Renal cortex interstitium (tissue), 11 donors: ENCODE measurements around the gene PRDM15. TPM values are rescaled to one million over a fixed set of nuclear protein-coding genes. Genes with fewer than 3 reads are reported as not detected.

Experiments
- DNase-seq, 11 donors: peaks; one replicate each; pipeline ENCODE4 v3.0.0-alpha.2; 2013; ENCODE audit warnings: low read depth in 9 of 11, low spot score in 4 of 11; ENCODE audit errors: extremely low read depth in 1 of 11
- polyA plus RNA-seq, 3 donors: library from polyadenylated mRNA; unstranded; fragments of 120-200 nt; gene quantifications; one replicate each; pipeline ENCODE4 v1.2.1, GENCODE V29; 2013; ENCODE audit not compliant: insufficient read length in 3 of 3

The PRDM15 gene
- polyA plus RNA-seq, 3 donors = 5.9 to 8.8 (median 6.5) TPM

DNA sequence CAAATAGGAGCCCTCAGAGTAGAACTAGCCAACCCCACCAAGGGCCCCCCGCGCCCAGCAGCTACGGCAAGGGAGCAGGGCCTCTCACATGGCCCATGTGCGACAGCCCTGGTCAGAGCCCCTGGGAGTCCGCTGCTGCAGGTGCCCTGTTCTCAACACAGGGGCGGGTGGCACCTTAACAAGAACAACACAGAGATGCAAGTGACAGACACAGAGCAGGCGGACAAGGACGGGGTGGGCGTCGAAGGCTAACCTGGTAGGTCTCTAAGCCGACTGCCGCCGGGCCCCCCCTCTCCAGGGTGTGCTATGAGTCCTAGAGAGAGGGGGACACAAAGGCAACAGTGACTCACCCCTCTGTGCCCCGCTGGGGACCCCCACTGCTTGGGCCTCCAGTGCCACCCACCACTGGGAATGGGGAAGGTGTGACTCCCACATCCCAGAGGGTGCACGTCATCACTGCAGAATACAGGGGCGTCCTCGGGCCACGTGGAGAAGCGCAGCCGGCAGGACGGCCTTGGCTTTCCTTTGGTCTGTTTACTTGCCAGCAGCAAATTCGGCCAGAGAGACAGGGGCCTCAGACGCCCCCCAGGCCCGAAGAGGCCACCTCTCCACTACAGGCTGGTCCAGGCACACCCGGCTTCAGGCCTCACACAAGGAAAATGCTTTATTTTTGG lies 44.8 kb downstream of the PRDM15 start:
- DNase-seq = no peak

DNA sequence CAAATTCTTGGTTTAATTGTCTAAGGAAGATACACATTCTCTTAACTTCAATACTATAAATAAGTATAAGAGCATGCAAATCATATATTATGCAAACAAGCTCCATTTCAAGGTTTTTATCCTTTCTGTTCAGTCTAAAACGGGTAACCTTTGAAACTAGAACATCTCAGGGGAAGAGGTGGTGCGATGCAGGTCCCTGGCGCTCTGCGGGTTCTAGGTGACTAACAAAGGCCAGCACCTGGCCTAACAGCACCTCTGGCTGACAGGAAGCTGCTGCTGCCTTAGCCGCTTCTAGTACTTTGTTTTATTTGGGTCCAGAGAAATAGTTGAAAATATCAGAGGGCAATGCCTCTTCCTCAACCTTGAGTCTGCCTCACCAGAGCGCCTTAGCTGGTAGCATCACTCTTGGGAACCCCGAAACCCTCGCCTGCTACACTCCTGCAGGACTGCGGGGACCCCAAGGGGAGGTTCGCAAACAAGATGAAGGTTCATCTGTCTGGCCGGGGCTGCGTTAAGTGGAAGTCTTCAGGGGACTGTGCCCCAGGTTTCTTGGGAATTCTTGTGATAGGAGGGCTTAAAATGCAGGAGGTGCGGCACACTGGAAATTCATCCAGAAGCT lies 45.5 kb downstream of the PRDM15 start:
- DNase-seq = no peak

DNA sequence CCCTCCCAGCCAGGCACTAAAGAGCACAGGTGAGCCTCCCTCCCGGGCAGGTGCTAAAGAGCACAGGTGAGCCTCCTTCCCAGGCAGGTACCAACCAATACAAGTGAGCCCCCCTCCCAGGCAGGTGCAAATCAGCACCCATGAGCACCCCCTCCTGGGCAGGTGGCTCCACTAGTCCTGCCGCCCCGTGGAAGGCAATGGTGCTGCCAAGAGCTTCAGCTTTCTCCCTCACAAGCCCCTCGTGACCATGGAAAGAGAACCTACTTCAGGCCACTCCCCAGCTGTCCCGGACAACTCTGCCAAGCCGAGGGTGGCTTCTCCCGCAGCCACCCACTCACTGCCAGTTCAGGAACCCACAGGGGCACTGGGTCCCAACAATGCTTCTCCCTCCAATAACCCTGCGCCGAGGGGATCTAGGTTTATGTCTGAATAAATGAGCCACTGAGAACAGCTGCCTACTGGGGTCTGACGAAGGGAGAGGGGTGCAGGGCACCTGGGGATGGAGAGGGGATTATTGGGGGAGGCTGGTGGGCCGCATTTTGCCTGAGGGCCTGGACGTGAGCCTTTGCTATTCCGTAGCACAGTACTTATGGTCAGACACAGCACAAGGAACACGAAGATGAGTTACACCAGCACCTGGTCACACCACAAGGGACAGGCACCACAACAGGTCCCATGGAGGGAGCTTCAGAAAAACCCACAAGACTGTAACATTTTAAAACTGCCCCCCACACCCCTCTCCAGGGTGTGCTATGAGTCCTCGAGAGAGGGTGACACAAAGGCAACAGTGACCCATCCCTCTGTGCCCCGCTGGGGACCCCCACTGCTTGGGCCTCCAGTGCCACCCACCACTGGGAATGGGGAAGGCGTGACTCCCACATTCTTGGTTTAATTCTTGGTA lies 46.3 kb downstream of the PRDM15 start:
- DNase-seq = no peak

- DNase-seq = no peak
Measured at GRCh38 chr21:41831866-41832595, 47.1 kb downstream of the PRDM15 start.

DNA sequence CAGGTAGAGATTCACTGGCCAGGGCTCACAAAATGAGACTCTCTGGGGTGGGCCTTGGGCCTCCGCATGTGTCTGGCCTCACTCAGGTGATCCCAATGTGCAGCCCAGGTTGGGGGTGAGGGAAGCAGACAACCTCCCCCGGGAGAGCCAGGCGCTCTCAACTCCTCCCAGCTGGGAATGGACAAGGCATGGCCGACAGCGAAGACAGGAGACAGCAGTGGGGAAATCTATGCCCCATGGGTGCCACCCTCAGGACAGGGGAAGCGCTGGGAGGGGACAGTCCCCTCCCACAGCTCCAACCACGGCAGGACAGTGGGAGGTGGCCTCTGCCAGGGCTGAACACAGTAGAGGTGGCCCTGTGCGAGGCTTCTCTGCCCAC lies 47.7 kb downstream of the PRDM15 start:
- DNase-seq = no peak

DNA sequence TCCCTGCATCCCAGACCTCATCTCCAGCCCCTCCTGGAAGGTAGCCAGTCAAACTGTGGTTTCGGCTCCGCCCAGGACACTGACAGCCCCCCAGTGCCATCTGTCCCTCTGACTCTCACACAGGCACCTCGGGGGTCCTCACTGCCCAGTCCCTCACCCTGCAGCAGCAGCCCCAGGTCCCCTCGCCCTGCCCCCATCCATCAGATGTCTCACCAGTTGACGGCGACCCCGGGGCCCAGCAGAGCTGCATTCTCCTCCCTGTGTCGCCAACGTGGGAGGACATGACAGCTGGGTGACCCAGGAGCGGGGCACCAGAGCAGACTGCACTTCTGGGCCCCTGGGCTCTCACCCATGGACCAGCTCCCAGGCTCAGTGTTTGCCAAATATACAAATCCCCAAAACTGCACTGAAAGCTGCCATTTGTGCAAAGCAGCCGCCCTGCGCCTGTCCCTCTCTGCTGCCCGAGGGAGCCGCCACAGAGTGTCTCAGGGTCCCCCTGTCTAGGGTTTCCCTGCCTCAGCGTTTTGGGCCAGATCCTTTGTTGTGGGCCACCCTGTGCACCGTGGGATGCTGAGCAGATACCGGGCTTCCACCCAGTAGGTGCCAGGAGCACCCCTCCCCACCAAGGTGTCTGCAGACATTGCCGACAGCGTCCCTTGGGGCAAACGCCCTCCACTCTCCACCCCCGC lies 48.2 kb downstream of the PRDM15 start:
- DNase-seq = no peak

DNA sequence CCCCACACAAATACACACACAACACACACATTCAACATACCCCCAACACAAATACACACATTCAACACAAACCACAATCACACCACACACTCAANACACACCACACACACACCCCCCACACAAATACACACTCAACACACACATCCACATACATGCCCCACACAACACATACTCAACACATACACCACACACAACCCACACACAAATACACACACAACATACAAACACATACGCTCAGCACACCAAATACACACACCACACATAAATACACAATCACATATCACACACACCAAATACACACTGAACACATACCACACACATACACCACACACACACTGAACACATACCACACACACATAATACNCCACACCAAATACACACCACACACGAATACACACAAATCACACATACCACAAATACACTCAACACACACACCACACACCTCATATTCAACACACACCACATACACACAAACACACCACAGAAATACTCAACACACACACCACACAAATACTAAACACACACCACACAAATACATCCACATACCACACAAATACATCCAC lies 48.9 kb downstream of the PRDM15 start:
- DNase-seq = no peak

- DNase-seq = no peak
Measured at GRCh38 chr21:41828884-41829360, 50.2 kb downstream of the PRDM15 start.

DNA sequence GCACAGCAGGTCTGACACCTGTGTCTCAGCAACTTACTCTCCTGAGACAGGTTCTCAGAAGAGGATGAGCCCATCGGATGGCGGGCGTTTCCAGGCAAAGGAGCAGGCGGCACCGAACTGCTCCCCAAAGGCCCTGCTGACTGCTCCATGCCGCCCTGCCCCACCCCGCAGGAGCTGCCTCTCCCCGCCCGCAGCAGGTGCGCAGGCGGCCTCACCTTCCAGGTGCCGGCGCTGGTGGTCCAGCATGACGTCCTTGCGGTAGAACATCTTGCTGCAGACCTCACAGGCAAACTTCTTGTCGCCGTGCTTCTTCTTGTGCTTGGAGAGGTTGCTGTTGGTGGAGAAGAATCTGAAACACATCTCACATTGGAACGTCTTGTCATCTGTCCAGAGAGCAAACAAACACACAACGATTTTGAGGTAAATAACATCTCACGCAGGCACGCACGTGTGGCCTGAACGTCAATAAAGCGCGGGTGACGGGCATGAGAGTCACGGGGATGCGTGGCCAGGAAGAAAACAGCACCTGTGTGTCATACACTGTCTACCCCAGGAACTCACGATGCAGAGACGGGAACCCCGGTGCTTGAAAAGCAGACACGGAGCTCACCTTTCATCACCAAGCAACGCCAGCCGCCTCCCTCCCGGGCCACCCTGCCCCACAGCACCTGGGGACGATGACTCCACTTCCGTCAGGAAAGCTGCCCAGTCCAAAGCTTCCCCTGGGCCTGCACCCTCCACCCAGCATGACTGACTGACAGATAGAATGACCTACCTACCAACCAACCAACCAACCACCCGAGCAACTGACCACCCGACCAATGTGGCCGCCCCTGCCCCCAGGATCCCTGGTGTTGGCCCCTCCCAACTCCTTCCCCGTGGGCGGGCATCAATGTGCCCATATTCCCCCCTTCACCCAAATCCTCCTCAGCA lies 50.9 kb downstream of the PRDM15 start:
- DNase-seq = no peak

GRCh38 chr21:41825881-41826280 lies 53.3 kb downstream of the PRDM15 start:
- no peak for DNase-seq

GRCh38 chr21:41825216-41825615 lies 53.9 kb downstream of the PRDM15 start:
- DNase-seq = no peak

DNA sequence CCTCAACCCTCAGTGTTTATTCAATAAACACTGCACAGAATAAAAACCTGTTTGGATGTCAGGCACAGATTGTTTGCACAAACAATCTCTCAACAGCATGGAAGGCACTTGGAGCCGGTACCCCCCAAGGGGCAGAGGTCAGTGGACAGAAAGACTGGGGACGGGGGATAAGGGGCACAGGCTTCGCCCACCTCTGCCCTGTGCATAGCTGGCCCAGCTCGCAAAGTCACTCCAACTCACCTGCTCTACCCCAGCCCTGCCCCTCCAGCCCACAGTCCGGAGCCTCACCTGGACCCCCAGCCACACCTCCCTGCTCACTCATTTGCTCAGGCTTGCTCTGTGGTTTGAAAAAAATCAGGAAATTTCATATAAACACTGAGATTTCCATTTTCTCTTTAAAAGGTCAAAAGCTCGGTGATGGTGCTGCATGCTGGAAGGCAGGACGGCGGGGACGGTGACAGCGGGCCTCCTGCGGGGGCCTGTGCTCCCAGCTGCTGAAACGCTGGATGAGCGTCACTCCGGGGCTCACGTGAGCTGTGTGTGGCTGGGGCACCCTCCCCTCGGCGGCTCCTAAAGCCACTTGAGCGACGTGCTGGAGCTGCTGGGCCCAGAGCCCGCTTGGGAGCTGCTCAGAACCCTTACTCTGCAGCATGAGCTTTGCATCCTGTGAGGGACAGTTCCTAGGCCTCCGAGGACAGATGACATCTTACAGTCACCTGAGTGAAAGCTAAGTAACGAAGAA lies 54.5 kb downstream of the PRDM15 start:
- DNase-seq = no peak

DNA sequence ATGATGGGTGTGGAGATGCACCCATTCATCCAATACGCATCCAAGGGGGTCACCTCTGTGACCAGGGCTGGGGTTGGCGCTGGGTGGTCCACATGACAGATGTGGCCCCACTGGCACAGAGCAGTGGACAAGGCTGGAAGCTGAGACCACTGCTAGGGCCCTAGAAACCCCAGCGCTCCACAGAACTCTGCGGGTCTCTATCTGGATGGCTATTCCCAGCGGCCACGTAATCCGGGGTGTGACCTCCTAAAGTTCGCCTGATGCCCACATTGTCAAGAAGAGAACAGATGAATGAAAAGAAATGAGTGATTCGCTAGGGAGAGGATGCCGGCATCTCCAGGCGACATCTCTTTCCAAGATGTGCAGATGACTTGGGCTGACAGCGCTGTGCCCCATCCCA lies 55.2 kb downstream of the PRDM15 start:
- no peak for DNase-seq

GRCh38 chr21:41823166-41823565 lies 56.0 kb downstream of the PRDM15 start:
- DNase-seq = no peak

DNA sequence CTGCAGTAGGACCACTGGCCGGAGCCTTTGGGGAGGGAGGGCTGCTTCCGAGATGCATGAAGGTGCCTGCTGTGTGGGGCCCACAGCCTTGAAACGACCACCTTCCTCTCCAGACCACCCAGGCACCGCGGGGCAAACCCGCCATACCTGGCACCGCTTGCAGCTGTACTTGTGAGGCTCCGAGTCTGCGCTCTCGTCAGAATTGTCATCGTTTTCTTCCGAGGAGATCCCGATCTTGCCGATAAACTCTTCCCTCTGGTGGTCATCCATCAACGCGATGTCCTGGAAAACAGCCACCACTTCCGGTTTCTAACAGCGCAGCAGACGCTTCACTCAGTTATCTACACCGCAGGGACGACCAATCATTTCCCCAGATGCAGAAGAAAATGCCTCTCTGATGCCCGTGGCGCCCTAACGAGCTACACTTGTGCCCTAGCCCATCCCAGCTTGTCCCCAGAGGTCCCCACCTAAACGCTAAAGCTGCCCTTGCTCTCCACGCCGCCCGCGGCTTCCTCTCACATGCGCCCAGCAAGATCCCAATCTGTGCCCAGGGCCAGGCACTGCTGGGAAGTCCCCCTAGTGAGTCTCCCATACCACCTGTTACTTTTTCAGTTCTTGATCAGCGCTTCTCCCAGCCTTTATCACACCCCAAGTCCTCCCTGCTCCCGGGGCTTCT lies 57.2 kb downstream of the PRDM15 start:
- no peak for DNase-seq

DNA sequence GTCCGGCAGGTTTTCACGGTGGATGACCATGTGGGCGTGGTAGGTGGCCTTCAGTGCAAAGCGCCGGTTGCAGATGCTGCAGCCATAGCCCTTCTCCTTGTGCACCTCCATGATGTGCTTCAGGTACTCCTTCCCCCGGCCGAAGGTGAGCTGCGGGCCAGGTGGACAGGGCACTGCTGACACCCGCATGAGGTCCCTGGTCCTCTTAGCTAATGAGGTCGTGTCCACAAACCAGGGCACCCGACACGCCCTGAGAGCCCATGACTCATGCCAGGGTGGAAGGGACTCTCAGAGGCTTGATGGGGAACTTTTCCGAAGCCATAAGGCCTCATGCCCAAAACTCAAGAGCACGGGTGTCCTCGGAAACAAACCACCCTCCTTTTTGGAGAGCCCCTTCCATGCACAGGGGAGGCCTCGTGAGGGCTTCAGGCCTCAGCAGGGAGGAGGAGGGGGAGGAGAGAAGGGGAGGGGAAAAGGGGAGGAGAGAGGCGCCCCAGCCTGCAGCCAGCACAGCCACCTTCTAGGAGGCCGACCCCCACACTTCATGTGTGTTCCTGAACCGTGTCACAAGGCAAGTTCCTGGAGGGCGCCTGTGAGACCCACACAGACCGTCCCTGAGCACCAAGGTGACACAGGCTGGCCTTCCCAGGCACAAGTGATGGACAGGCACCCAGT lies 57.9 kb downstream of the PRDM15 start:
- no peak for DNase-seq
